Ascending aorta (tissue), 2 donors: ENCODE results near the gene MEIKIN. TPM values are rescaled to one million over a fixed set of nuclear protein-coding genes. Genes with fewer than 3 reads are reported as not detected.

Experiments used
- DNase-seq, 2 donors: peaks; one replicate each; pipeline ENCODE4 v3.0.0-alpha.2; 2019; ENCODE audit warnings: low spot score in 2 of 2
- H3K27ac ChIP-seq, 2 donors: fragments of 200-600 bp; sonication (generic); one replicate each; pipeline ENCODE4 v1.5.1; 2016 to 2017; ENCODE audit warnings: mild to moderate bottlenecking in 1 of 2
- H3K27me3 ChIP-seq: fragments of 200-600 bp; sonication (generic); one replicate; pipeline ENCODE4 v1.5.1; 2017
- H3K36me3 ChIP-seq, 2 donors: fragments of 200-600 bp; sonication (generic); one replicate each; pipeline ENCODE4 v1.5.1; 2016
- H3K4me1 ChIP-seq, 2 donors: fragments of 200-600 bp; sonication (generic); one replicate each; pipeline ENCODE4 v1.5.1; 2016 to 2017; ENCODE audit warnings: mild to moderate bottlenecking in 1 of 2
- H3K4me3 ChIP-seq, 2 donors: fragments of 200-600 bp; sonication (generic); one replicate each; pipeline ENCODE4 v1.5.1; 2016 to 2017; ENCODE audit warnings: mild to moderate bottlenecking in 1 of 2
- H3K9me3 ChIP-seq, 2 donors: fragments of 200-600 bp; sonication (generic); one replicate each; pipeline ENCODE4 v1.5.1; 2016
- CTCF ChIP-seq, 3 experiments: fragments of 200-600 bp in 2 of 3; fragments of 450-650 bp in 1 of 3; sonication (generic) in 2 of 3; IDR thresholded peaks; one replicate each; pipeline ENCODE4 v1.5.1; 2016 to 2019; ENCODE audit warnings: antibody characterized with exemption in 3 of 3, mild to moderate bottlenecking in 1 of 3, moderate library complexity in 1 of 3
- intact Hi-C: fragments of 100-400 bp; cut with DNase I; formaldehyde crosslinking; loops from one replicate; pipeline ENCODE4 v1.15.1; 2023
- total RNA-seq: library from RNA; depleted of rRNA; stranded (reverse); fragments of >200 nt; gene quantifications from one replicate; pipeline ENCODE4 v1.1.0, GENCODE V29; 2016

The MEIKIN gene
- total RNA-seq, 1 donor from 2014 or later, result not detected

- Histone ChIP-seq H3K4me1 (no peaks in the 10 kb centered on the region), H3K9me3 (no peaks in the 10 kb centered on the region), H3K27ac (no peak overlapping the region), H3K36me3 (no peaks in the 10 kb centered on the region), H3K4me3 (no peak overlapping the region), H3K27me3 (no peaks in the 10 kb centered on the region)
- no peak for TF ChIP-seq CTCF (IDR thresholded peaks at IDR 0.05)
- DNase-seq, result no peak
- intact Hi-C loops, result no loop called here
These were observed 13.7 kb upstream of the MEIKIN start for GRCh38 chr5:131959136-131959535.

- Histone ChIP-seq H3K27ac (no peak overlapping the region), H3K4me3 (no peak overlapping the region), H3K36me3 (no peaks in the 10 kb centered on the region), H3K9me3 (no peaks in the 10 kb centered on the region), H3K4me1 (no peaks in the 10 kb centered on the region), H3K27me3 (no peaks in the 10 kb centered on the region)
- TF ChIP-seq CTCF (IDR thresholded peaks at IDR 0.05), result no peak
- DNase-seq, result no peak
- intact Hi-C loops, result no loop called here
These were observed 12.4 kb upstream of the MEIKIN start for GRCh38 chr5:131957721-131958441.

- Histone ChIP-seq H3K27ac (no peak overlapping the region), H3K36me3 (no peaks in the 10 kb centered on the region), H3K4me1 (no peaks in the 10 kb centered on the region), H3K9me3 (no peaks in the 10 kb centered on the region), H3K27me3 (no peaks in the 10 kb centered on the region), H3K4me3 (no peak overlapping the region)
- no peak for TF ChIP-seq CTCF (IDR thresholded peaks at IDR 0.05)
- no peak for DNase-seq
- intact Hi-C loops, result no loop called here
These were observed 8.5 kb upstream of the MEIKIN start for GRCh38 chr5:131953969-131954368.

GRCh38 chr5:131952301-131952857, 6.9 kb upstream of the MEIKIN start:
- Histone ChIP-seq H3K27me3 (no peaks in the 10 kb centered on the region), H3K27ac (no peak overlapping the region), H3K36me3 (no peaks in the 10 kb centered on the region), H3K4me1 (no peaks in the 10 kb centered on the region), H3K9me3 (no peaks in the 10 kb centered on the region), H3K4me3 (no peak overlapping the region)
- intact Hi-C loops, result no loop called here
- no peak for DNase-seq
- no peak for TF ChIP-seq CTCF (IDR thresholded peaks at IDR 0.05)

GRCh38 chr5:131950706-131951105, 5.2 kb upstream of the MEIKIN start:
- no peaks in the 10 kb centered on the region for H3K27me3 ChIP-seq
- no peaks in the 10 kb centered on the region for H3K36me3 ChIP-seq
- intact Hi-C loops, result no loop called here
- no peak overlapping the region for H3K4me3 ChIP-seq
- DNase-seq, result no peak
- no peak for TF ChIP-seq CTCF (IDR thresholded peaks at IDR 0.05)
- H3K4me1 ChIP-seq, result no peaks in the 10 kb centered on the region
- no peaks in the 10 kb centered on the region for H3K9me3 ChIP-seq
- no peak overlapping the region for H3K27ac ChIP-seq
